ENCODE results near the gene FFAR1.

DNA sequence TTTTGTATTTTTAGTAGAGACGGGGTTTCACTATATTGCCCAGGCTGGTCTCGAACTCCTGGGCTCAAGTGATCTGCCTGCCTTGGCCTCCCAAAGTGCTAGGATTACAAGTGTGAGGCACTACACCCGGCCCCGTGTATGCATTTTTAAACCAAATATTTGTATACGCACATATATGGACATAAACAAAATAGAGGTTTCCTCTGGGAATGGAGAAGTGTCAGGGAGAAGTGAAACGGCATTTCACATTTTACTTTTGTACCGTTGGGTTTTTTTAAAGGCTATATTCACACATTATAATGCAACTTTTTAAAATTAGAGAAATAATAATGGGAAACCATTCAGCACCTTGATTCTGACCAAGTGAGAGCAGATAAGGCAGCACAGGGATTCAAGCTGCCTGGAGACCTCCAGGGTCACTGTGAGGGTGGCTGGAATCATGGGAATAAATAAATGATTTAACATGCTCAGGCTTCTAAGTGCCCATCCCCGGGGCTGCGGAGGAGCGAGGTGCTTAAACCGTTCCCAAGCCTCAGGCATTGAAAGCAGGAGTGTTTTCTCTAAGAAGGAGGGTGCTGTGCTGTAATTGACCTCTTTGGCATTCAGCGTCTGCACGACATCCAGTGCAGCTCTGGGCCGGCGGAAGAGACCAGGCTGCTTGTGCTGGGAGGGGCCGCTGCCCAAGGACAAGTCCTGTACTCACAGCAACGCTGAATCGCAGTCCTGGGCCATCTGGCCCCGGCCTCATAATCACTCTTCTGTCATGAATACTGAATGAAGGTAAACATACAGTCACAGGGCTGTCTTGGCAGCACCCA lies 47.9 kb downstream of the FFAR1 start:
- TF ChIP-seq EZH2 (IDR thresholded peaks at IDR 0.05; ENCODE audit: low read depth) = no peak
- TF ChIP-seq, protein P1, sequence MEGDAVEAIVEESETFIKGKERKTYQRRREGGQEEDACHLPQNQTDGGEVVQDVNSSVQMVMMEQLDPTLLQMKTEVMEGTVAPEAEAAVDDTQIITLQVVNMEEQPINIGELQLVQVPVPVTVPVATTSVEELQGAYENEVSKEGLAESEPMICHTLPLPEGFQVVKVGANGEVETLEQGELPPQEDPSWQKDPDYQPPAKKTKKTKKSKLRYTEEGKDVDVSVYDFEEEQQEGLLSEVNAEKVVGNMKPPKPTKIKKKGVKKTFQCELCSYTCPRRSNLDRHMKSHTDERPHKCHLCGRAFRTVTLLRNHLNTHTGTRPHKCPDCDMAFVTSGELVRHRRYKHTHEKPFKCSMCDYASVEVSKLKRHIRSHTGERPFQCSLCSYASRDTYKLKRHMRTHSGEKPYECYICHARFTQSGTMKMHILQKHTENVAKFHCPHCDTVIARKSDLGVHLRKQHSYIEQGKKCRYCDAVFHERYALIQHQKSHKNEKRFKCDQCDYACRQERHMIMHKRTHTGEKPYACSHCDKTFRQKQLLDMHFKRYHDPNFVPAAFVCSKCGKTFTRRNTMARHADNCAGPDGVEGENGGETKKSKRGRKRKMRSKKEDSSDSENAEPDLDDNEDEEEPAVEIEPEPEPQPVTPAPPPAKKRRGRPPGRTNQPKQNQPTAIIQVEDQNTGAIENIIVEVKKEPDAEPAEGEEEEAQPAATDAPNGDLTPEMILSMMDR (conservative IDR thresholded peaks at IDR 0.05) = no peak

All from PC-9 (cell line).